ENCODE results near the gene YAP1. TPM values are rescaled to one million over a fixed set of nuclear protein-coding genes. Genes with fewer than 3 reads are reported as not detected.

YAP1 gene
- total and polyA plus RNA-seq, 2 of the 4 experiments (the other 2 are of a cell fraction), result 121 to 251 TPM

- H2AK9ac ChIP-seq (replicated peaks; ENCODE audit: low read depth, low read length, poor library complexity), result no peak overlapping the region
- peak overlapping the region; percentile 59 for H2BK5ac ChIP-seq (ENCODE audit: low read depth, low read length, poor library complexity, severe bottlenecking)
- H3K23ac ChIP-seq (ENCODE audit: low read depth, low read length), result peak overlapping the region; percentile 75; the same call in 1 of the 2 replicates
- H3K4me3 ChIP-seq (ENCODE audit: insufficient read depth, low read depth, low read length), result peak overlapping the region; percentile 38
- no TSS peak for BruUV-seq (replicated peaks)
- DNase-seq (peak; percentile 17), ATAC-seq (ENCODE audit: low read depth) (no peak)
- peak overlapping the region; percentile 59 for H3K9ac ChIP-seq (ENCODE audit: low read depth, low read length)
- peak overlapping the region; percentile 96 for H3K4me2 ChIP-seq (ENCODE audit: low read depth, low read length)
- POLR2A ChIA-PET (ENCODE audit: unreplicated experiment), result no interaction called here
- H3K79me1 ChIP-seq (ENCODE audit: low read depth in 1 of 2, low read length in 2 of 2), result peaks cover 0 to 21% of the 10 kb centered on the region in 2 experiments; a peak in 2 of 4 replicates
- H4K8ac ChIP-seq (ENCODE audit: low read depth in 2 of 2, low read length in 2 of 2), result peak overlapping the region in 1 of 2 experiments; percentile 53; a peak in 2 of 4 replicates
- H3K4ac ChIP-seq (ENCODE audit: low read depth, low read length), result peak overlapping the region; percentile 54; the same call in 1 of the 2 replicates
- H4K5ac ChIP-seq (ENCODE audit: low read depth, low read length), result no peak overlapping the region
- peaks cover 5% of the 10 kb centered on the region for H3K9me1 ChIP-seq (ENCODE audit: insufficient read depth, low read length)
- dilution Hi-C loops (cut with HindIII; ENCODE audit: low sequenced_read_pairs, unreplicated experiment) (no loop called here), in situ Hi-C loops (cut with MboI; ENCODE audit: low sequenced_read_pairs) (no loop called here), intact Hi-C loops (cut with micrococcal nuclease) (loop anchor here (2.0 to 5.0 kb wide), 4 partner anchors 25 to 233 kb away; partner anchors contain the start of gene BIRC2)
- H3K4me1 ChIP-seq (ENCODE audit: control insufficient read depth, insufficient read depth, low read length), result peaks cover 13% of the 10 kb centered on the region
- WGBS, 2 experiments (ENCODE audit: extremely low coverage in 2 of 2, insufficient read length in 1 of 2), result 14% methylated on average over 1 of the region's 4 CpGs; no CpG with 5 or more reads in 1 of the 2 experiments
- H2BK15ac ChIP-seq (ENCODE audit: low read depth, low read length), result 0 out of 3 replicates have a peak overlapping the region, but pooled peaks have one; percentile 27
- peaks cover 6% of the 10 kb centered on the region for H3K36me3 ChIP-seq (ENCODE audit: control insufficient read depth, insufficient read depth, low read length)
- CTCF ChIA-PET, result no interaction called here
- peak overlapping the region; percentile 71 for H3K14ac ChIP-seq (replicated peaks; ENCODE audit: low read depth, low read length)
- H3K18ac ChIP-seq (ENCODE audit: low read depth, low read length), result peak overlapping the region; percentile 46
- H3K27ac ChIP-seq (ENCODE audit: insufficient read depth, low read length), result peak overlapping the region; percentile 85
- peaks cover 21% of the 10 kb centered on the region for H4K20me1 ChIP-seq (ENCODE audit: insufficient read depth, low read length)
- TF ChIP-seq MAFK (IDR thresholded peaks at IDR 0.05; ENCODE audit: low read depth, low read length), result no peak
- TF ChIP-seq SMC3 (IDR thresholded peaks at IDR 0.05; ENCODE audit: low read depth, low read length), result no peak
- TF ChIP-seq MXI1 (IDR thresholded peaks at IDR 0.05; ENCODE audit: borderline replicate concordance, low read depth, low read length), result no peak
- no peak for TF ChIP-seq BHLHE40 (IDR thresholded peaks at IDR 0.05; ENCODE audit: low read depth, low read length)
- TF ChIP-seq RAD21 (IDR thresholded peaks at IDR 0.05; ENCODE audit: low read length), result no peak
- TF ChIP-seq RCOR1 (IDR thresholded peaks at IDR 0.05; ENCODE audit: insufficient replicate concordance, low read length), result no peak
- no peak for TF ChIP-seq MAZ (IDR thresholded peaks at IDR 0.05; ENCODE audit: borderline replicate concordance, low read depth, low read length)
- TF ChIP-seq CEBPB (IDR thresholded peaks at IDR 0.05; ENCODE audit: low read depth, low read length), result no peak
- no peak for TF ChIP-seq USF2 (IDR thresholded peaks at IDR 0.05; ENCODE audit: low read depth, low read length)
- no peak for TF ChIP-seq FOS (IDR thresholded peaks at IDR 0.05; ENCODE audit: low read depth, low read length)
- peak overlapping the region; percentile 63; the same call in 1 of the 2 replicates for H2AK5ac ChIP-seq (ENCODE audit: low read depth, low read length)
- no peak overlapping the region for H2BK120ac ChIP-seq (ENCODE audit: low read depth, low read length)
- no peaks in the 10 kb centered on the region for H3K9me3 ChIP-seq (ENCODE audit: control insufficient read depth, insufficient read depth, low read length)
- H2AFZ ChIP-seq (replicated peaks; ENCODE audit: low read length, poor library complexity), result no peak overlapping the region
- H4K91ac ChIP-seq (ENCODE audit: insufficient read depth, low read depth, low read length), result peak overlapping the region; percentile 41; the same call in 1 of the 2 replicates
- no peak overlapping the region for H3K56ac ChIP-seq (ENCODE audit: extremely low read depth, insufficient read depth, low read length)
- no peaks in the 10 kb centered on the region for H3K27me3 ChIP-seq (ENCODE audit: control insufficient read depth, insufficient read depth, low read length)
- no peak overlapping the region for H2BK20ac ChIP-seq (ENCODE audit: low read depth, low read length)
These were observed 3.8 kb downstream of the YAP1 start for GRCh38 chr11:102114032-102114431.
